Fibroblast of skin of scalp (primary cell): ENCODE measurements around the gene RASA3.
"Not testable (repeated sequence)": the region's sequence is repeated elsewhere in the genome, so short reads cannot be mapped to it uniquely, and the experiment has no call there.

ENCODE experiments used
- DNase-seq: peaks from one replicate; pipeline ENCODE4 v3.0.0-alpha.2; 2013

The RASA3 gene

GRCh38 chr13:114099918-114100445 is 32.4 kb downstream of the RASA3 start:
- DNase-seq: peak; percentile 51

DNA sequence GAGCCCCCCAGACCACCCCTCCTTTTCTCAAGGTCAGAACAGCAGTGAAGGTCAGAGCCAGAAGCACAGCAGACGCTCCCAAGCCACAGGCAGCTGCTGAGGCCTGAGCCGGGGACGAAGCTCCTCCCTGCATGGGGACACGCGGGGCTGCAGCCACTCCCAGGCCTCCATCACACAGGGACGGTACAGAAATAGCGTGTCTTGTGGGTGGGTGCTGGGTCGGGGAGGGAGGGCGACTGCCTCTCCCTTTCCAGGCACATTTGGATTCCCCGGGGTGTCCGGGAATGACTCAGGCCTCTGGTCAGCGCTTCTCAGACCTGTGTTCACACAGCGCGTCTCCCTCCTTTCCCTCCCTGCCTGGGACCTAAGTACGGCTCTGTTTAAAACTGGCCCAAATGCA is 33.2 kb downstream of the RASA3 start:
- peak; percentile 97 for DNase-seq

DNA sequence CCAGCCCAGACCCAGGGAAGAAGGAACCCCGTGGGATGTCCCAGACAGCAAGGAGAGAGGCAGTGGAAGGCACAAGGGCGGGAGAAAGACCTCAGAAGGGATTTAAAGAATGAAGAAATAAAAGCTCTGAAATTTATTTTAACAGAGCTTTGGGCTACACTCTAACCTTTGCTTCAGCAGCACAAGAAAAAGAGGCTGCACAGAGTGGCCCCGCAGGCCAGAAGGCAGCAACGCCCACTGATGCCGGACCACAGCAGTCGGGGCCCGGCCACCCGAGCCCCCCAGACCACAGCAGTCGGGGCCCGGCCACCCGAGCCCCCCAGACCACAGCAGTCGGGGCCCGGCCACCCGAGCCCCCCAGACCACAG is 33.8 kb downstream of the RASA3 start:
- DNase-seq: not testable (repeated sequence)

- DNase-seq: no peak
These were observed 34.3 kb downstream of the RASA3 start for GRCh38 chr13:114097893-114098688.

- DNase-seq: no peak
These were observed 35.1 kb downstream of the RASA3 start for GRCh38 chr13:114097212-114097892.

DNA sequence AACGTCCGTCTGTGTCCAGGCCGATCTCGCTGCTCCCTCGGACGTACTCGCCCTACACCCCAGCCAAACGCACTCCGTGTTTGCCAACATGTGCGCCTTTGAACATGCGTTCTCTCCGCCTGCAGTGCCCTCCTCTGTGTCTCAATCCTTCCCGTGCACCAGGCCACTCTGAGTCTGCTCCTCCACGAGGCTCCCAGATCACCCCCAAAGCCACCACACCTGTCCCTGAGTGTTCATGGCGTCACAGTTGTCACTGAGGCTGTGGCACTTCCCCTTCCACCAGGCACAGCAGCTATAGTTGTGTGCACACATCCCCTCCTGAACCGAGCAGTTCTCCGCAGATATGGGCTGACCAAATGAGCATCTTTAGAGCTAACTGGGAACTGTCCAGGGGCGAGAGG is 35.6 kb downstream of the RASA3 start:
- no peak for DNase-seq

DNA sequence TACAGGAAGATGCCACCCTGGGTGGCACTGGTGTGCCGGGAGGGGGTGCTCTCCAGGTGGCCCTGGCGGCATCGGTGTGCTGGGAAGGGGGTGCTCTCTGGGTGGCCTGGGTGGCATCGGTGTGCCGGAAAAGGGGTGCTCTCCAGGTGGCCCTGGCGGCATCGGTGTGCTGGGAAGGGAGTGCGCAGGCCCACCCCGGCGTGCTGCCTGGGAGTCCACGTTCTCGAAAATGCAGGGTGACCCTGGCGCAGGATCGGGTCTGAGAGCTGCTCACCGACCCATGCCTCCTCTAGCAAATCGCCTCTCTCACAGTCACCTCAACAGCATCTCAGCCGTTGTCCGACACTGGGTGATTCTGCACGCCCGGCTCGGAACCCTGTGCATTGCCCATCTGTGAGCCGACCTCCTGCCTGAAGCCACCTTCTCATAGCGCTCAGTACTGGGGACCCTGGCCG is 36.4 kb downstream of the RASA3 start:
- no peak for DNase-seq

GRCh38 chr13:114095486-114095885 is 36.9 kb downstream of the RASA3 start:
- DNase-seq: no peak

GRCh38 chr13:114093118-114093517 is 39.3 kb downstream of the RASA3 start:
- DNase-seq: no peak

GRCh38 chr13:114092468-114092867 is 40.0 kb downstream of the RASA3 start:
- no peak for DNase-seq

DNA sequence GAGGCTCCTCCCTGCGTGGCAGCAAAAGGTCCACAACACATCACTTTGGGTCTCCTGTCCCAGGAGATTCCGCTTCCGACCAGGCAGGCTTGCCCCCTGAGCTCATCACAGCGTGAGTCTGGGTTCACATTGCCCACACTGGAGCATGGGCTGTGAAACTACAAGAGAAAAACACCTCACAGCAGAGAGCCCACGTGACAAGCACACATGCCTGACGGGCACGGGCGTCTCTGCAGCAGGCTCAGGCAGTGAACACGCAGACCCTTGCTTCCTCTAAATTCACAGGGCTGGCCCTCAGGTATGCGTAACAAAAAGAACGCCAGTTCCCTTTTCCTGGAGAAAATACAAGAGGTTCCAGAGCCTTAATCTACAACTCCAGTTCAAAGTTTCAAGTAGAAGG is 41.9 kb downstream of the RASA3 start:
- DNase-seq: no peak

DNA sequence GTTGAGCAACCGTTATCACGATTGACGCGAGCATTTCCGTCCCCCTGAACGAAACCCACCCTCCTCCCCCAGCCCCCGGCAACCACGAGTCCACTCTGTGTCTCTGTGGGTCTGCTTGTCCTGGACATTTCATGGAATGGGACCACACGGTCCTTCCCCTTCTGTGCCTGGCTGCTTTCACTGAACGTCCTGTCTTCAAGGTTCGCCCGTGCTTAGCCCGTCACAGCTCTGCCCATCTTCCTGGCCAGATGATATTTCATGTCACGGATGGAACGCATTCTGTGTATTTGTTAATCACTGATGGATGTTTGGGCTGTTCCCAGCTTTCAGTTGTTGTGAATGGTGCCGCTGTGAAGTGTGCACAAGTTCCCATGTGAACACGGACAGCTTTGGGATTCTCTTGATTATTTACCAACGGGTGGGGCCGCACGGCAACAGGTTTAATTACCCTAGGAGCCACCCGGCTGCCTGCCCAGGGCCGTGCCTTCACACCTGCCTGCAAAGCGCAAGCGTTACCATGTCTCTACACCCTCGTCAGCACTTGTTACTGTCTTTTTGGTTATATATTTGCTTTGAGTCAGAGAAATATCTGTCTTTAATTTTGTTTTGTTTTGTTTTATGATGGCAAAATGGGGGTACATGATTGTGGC is 42.5 kb downstream of the RASA3 start:
- no peak for DNase-seq

DNA sequence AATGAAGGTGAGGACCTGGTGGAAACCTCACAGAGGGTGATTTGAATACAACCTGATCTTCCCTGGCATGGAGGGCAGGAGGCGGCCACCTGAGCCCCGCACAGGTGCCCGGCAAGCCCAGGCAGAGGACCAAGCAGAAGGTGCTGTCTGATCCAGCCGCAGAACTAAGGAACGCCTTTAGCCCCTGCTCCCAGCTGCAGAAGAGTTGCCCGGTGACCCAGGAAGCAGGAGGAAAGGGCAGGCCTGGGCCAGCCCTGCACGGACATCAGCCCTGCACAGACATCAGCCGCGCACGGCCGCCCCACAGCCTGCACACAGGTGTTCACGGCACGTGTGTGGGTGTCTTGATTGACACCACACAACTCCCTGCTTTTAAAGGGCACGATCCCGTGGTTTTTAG is 43.1 kb downstream of the RASA3 start:
- DNase-seq: no peak

GRCh38 chr13:114088863-114089262 is 43.6 kb downstream of the RASA3 start:
- DNase-seq: no peak

- DNase-seq: no peak
These were observed 44.2 kb downstream of the RASA3 start for GRCh38 chr13:114088234-114088633.

DNA sequence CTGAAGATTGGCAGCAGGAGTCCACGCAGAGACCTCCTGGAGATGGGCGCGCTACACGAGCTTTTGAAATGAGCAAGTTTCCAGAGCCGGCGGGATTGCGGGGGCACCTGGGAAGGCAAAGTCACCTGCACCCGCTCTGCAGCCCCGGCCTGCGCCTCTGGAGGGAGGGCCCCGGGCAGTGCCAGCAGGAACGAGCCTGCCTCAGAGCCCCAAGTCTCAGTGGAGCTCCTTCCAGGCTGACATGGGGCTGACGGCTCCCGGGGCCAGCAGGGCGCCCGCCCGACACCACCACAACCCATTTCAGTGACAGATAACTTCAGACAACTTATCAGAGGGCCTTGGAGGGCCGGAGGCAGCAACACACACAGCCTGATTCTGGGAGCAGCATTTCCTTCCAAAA is 45.0 kb downstream of the RASA3 start:
- no peak for DNase-seq

GRCh38 chr13:114082849-114083645 is 49.4 kb downstream of the RASA3 start:
- DNase-seq: no peak

GRCh38 chr13:114081761-114082681 is 50.4 kb downstream of the RASA3 start:
- no peak for DNase-seq

DNA sequence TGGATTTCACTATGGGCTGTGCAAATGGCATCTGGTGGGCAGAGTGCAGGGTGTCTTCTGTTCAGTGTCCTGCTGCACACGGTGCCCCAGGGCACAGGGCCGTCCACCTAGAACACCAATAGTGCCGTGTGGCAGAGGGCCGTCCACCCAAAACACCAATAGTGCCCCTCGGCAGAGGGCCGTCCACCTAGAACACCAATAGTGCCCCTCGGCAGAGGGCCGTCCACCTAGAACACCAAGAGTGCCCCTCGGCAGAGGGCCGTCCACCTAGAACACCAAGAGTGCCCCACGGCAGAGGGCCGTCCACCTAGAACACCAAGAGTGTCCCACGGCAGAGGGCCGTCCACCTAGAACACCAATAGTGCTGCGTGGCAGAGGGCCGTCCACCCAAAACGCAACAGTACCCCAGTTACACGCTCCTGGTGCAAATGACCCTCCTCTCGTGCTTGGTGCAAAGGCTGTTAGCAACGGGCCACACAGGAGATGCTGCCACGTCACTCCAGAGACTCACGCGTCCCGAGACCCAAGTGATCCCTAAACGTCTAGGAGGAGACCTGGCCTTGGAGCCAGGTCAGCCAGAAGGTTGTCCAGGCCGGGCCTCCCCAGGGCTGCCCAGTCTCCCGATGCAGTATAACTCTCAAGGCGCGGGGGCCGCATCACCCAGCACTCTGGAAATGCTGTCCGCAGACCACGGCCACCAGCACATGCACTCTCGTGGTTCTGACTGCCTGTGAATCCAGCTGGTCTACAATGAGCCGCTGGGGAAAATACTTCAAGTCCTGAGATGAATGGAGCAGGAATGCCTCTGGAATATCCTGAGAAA is 51.5 kb downstream of the RASA3 start:
- no peak for DNase-seq
